ENCODE results near the gene DAGLB. TPM values are rescaled to one million over a fixed set of nuclear protein-coding genes. Genes with fewer than 3 reads are reported as not detected.

The DAGLB gene
- total and polyA plus RNA-seq, 2 experiments from 2014 or later, result 18.9 to 22.3 TPM

GRCh38 chr7:6433784-6434615, 13.8 kb downstream of the DAGLB start:
- TF ChIP-seq CTCF (IDR thresholded peaks at IDR 0.05; ENCODE audit: low read depth, low read length), result no peak
- no peaks in the 10 kb centered on the region for H3K27me3 ChIP-seq
- peaks cover 9% of the 10 kb centered on the region for H3K4me1 ChIP-seq (ENCODE audit: low read depth)
- peaks cover 7% of the 10 kb centered on the region for H3K36me3 ChIP-seq
- no peak for DNase-seq (ENCODE audit: low read depth in 1 of 2, low spot score in 1 of 2)
- no peak overlapping the region for H3K4me3 ChIP-seq
- no peak overlapping the region for H3K27ac ChIP-seq
- no peaks in the 10 kb centered on the region for H3K9me3 ChIP-seq (ENCODE audit: low read depth)

- H3K4me1 ChIP-seq (ENCODE audit: low read depth), result no peaks in the 10 kb centered on the region
- no peak for DNase-seq (ENCODE audit: low read depth in 1 of 2, low spot score in 1 of 2)
- TF ChIP-seq CTCF (IDR thresholded peaks at IDR 0.05; ENCODE audit: low read depth, low read length), result no peak
- H3K27me3 ChIP-seq, result no peaks in the 10 kb centered on the region
- H3K36me3 ChIP-seq, result peaks cover 8% of the 10 kb centered on the region
- no peak overlapping the region for H3K27ac ChIP-seq
- no peaks in the 10 kb centered on the region for H3K9me3 ChIP-seq (ENCODE audit: low read depth)
- H3K4me3 ChIP-seq, result no peak overlapping the region
These were observed 15.0 kb downstream of the DAGLB start for GRCh38 chr7:6432781-6433180.

- TF ChIP-seq CTCF (IDR thresholded peaks at IDR 0.05; ENCODE audit: low read depth, low read length), result no peak
- H3K27ac ChIP-seq, result no peak overlapping the region
- no peaks in the 10 kb centered on the region for H3K27me3 ChIP-seq
- no peak for DNase-seq (ENCODE audit: low read depth in 1 of 2, low spot score in 1 of 2)
- H3K4me3 ChIP-seq, result no peak overlapping the region
- H3K9me3 ChIP-seq (ENCODE audit: low read depth), result no peaks in the 10 kb centered on the region
- no peaks in the 10 kb centered on the region for H3K4me1 ChIP-seq (ENCODE audit: low read depth)
- H3K36me3 ChIP-seq, result peaks cover 13% of the 10 kb centered on the region
These were observed 16.8 kb downstream of the DAGLB start for GRCh38 chr7:6430974-6431373.

- Histone ChIP-seq H3K4me1 (ENCODE audit: low read depth) (no peaks in the 10 kb centered on the region), H3K27ac (no peak overlapping the region), H3K36me3 (peaks cover 19% of the 10 kb centered on the region), H3K27me3 (no peaks in the 10 kb centered on the region), H3K4me3 (no peak overlapping the region), H3K9me3 (ENCODE audit: low read depth) (no peaks in the 10 kb centered on the region)
- peak; percentile 28 to 69 for DNase-seq (ENCODE audit: low read depth in 1 of 2, low spot score in 1 of 2)
- TF ChIP-seq CTCF (IDR thresholded peaks at IDR 0.05; ENCODE audit: low read depth, low read length), result peak; percentile 37
These were observed 17.3 kb downstream of the DAGLB start for GRCh38 chr7:6430271-6430940.

- no peak for TF ChIP-seq CTCF (IDR thresholded peaks at IDR 0.05; ENCODE audit: low read depth, low read length)
- H3K4me3 ChIP-seq, result no peak overlapping the region
- no peak for DNase-seq (ENCODE audit: low read depth in 1 of 2, low spot score in 1 of 2)
- H3K4me1 ChIP-seq (ENCODE audit: low read depth), result no peaks in the 10 kb centered on the region
- no peak overlapping the region for H3K27ac ChIP-seq
- H3K9me3 ChIP-seq (ENCODE audit: low read depth), result no peaks in the 10 kb centered on the region
- no peaks in the 10 kb centered on the region for H3K27me3 ChIP-seq
- peaks cover 17% of the 10 kb centered on the region for H3K36me3 ChIP-seq
These were observed 21.8 kb downstream of the DAGLB start for GRCh38 chr7:6425948-6426347.

Data from cardiac muscle cell (in vitro differentiated cells and primary cell).